CD4-positive, alpha-beta T cell treated with Interleukin-4 for 1 hour (primary cell): ENCODE data around the gene RAP1GAP2.

Source experiments
- DNase-seq, 2 donors: peaks; one replicate each; pipeline ENCODE4 v3.0.0-alpha.2; 2020 to 2022

RAP1GAP2 gene

DNA sequence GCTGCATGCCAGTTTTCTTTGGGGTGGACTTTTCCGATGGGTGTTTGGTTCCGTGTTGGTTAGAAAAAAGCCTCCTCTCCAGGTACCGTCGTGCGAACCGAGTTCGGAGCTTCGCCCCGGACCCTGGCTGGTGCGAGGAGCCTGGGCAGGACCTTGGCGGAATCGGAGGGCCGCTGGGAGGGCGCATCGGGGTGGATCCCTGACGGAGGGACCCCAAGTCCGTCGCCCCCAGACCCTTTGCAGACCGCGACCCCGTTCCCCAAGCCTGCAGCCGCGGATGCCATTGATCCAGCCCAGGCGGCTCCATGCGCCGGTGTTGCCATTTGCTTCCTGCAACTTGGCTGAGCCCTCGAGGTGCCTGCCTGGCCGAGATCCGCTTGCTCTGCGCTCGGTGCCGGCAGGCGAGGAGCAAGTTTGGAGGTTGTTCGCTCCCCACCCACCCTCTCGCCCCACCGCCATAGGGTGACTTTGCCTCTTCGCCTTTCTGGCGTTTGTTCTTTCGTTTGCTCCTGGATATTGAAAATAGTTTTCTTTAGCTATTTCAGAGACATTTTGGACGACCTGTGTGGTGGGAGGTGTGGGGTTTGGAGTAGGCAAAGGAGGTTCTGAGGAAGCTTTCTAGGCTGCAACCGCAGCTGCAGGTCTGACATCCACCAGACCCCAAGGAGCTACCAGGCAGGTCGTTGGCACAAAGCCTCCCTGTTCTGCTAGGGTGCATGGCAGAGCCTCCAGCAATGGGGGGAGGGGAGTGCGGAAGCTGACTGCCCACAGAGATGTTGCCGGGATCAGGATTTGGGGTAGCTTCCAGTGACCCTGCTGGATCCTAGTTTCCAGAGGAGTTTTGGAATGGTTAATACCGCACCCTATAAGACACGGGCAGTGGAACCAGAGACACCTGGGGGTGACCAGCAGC, 58.2 kb downstream of the RAP1GAP2 start:
- DNase-seq: no peak

DNA sequence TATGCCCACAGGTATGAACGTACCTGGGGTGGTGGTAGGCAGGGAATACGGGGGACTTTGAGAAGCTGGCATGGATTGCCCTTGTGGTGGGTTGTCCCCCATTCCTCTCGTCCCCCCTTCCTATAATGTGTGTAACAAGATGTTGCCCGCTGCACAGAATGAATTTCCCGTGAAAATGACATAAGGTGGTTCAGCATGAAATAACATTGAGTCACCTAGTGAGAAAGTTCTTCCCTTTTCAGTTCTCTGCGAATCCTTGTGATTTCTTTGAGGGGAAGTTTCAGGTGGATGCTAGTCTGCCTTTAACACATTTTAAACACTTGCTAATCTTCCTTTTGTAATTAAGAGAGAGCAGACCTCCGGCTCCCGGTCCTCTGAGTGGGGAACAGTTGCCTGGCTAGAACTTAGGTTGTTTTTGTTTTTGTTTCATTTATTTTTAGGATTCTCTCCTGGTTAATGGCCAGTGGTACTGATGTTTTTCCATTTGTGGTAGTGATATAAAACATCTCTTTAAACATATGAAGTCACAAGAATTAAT, 58.9 kb downstream of the RAP1GAP2 start:
- DNase-seq: no peak

DNA sequence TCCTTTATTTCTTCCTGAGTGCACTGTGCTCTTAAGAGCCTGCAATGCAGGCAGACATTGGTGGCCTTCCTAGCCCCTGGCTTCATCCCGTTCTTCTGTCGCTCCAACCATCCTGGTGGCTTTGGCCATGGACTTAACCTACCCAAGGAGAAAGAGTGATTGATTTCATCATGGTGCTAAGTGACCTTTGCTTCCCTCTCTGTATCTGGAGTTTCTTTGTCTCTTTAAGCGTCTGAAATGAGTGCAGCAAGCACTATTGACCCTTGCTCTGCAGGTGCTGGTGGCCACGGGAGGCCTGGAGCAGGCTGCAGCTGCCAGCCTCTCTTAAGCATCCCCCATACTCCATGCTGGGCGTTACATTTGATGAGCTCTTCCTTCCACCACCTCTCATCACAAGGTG, 60.5 kb downstream of the RAP1GAP2 start:
- DNase-seq: no peak

DNA sequence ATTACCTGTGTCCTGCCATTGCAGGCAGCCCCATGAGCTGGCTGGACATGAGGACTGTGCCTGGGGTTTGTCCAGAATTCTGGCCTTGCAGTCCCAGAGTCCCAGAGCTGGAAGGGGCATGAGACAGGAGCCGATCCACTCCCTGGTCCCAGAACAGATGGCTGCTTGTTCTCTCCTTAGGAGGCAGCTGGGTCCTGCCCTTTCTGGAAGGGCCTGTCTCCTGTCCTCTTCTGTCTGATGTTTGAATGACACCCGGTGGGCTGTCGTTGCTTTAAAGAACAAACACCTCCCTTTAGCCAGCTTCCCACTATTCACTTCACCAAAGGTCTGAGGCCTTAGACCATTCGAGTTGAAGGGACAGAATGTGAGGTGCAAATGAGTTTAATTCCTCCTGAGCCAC, 63.8 kb downstream of the RAP1GAP2 start:
- no peak for DNase-seq

DNA sequence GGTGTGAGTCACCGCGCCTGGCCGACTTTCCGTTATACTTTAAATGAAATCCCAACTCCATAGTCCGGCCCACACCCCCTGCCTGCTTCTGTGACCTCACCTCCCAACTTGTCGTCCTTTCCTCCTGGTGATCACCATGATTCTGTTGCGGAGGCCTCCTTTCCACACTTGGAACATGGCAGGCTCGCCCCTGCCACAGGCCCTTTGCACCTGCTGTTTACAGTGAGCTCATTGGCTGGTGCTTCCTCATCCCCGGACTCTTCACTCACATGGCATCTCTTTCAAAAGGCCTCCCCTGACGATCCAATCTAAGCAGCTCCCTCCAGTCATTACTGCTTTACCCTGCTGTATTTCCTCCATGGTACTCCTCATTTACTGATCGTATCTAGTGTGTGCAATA, 64.6 kb downstream of the RAP1GAP2 start:
- DNase-seq: no peak

DNA sequence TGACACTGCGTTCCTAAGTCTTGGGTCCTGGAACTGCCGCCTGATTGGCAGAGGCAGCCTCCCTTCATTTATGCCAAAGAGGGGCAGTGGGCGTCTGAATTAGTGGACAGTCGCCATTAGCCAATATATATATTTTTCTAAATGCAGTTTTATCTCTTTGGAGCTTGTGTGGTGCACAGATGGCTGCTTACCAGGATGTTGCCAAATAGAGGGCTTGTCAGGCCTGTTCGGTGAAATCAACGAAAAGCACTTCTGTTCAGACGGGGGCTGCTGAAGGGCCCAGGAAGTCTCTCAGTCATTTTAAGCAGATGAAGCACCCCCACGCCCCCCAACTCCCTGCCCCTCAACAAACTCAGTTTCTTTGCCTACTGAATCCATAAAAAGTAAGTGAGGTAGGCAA, 66.0 kb downstream of the RAP1GAP2 start:
- DNase-seq: no peak

DNA sequence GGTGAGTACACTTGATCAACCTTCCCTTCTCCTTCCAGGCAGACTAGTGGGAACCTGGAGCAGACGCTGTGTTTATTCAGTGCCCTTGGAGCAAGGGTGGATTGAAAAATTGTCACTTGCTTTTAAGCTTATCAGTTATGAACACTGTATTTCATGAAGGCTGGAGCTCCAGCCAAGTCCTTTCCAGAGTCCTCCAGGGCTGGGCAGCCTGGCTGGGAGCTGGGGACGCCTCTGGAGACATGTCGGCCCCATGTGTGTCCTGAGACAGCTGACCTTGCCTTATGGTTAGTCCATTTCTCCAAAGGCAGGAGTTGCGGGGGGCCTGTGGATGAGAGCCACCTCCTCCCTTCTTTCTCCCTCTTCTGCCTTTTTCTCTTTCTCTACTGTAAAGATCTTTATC, 67.0 kb downstream of the RAP1GAP2 start:
- no peak for DNase-seq

DNA sequence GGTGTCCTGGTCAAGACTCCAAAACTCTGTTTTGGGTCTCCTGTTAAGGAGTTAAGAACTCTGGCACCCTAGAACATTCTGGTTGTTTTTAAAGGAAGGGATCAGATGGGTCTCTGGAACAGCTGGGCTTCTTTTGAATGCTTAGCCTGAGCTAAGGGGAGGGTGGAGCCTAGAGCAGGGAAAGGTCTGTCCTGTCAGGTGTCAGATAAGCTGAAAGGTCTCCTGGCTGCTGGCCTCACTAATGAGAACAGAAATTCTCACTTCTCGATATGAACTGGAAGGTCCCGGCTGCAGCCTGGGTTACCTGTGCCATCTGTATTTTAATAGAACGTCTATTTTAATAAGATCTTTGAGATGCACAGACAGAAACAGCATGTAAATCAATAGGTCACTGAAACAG, 69.0 kb downstream of the RAP1GAP2 start:
- no peak for DNase-seq

DNA sequence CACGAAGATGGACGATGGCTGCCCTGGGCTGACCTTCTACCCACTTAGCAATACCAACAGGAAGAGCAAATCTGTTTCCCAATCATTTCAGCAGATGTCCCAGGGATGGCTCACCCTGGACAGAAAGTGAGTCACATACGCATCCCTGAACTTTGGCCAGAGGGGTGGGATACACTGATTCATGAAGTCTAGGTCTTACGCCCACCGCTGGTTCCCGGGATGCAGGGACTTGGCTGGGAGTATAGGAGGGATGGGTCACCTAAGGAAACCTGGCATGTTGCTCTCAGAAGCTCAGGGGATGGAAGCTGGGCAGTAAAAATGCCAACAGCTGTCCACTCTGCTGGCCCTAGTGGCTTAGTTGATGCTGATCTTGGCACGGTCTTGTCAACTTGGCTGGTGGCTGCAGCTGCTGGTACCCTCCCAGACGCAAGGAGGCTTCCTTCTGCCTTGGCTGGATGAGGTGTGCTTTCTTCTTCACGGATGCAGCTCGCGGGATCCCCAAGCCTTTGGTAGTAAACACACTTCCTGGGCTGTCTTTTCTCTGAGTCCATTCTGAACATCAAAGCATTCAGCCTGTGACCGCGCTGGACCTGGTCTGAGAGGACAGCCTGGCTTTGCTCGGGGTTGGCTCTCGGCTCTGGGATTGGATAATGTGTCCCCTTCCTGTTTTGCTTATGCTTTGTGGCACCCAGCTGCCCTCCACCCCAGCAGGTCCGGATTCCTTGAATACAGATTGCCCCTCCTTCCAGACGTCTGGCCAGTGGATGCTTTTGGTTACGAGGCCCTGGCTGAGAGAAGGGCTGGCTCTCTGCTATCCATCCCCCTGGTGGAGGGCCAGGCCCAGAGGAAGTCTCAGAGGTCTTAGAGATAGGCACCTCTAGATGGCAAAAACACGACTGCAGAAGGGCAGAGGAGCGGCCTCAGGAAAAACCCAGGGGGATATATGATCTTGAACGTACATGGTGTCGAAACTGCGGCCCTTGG, 71.5 kb downstream of the RAP1GAP2 start:
- no peak for DNase-seq

DNA sequence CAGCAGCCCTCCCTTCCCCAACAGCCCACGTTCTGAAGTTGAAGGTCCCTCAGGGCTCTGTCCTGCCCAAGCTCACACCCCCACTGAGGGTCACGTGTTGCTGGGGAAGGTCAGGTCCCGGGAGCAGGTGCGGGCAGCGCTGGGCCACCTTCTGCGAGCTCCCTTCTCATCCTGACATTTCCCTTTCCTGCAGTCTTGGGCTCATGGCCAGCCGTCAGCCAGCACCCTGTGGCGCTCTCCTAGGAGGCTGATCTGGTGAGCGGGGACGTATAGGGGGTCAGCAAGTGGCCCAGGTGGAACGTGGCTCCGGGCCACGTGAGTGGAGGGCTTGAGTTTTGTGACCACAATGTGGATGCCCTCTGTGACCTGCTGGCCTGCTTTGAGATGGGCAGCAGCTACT, 73.4 kb downstream of the RAP1GAP2 start:
- DNase-seq: no peak

DNA sequence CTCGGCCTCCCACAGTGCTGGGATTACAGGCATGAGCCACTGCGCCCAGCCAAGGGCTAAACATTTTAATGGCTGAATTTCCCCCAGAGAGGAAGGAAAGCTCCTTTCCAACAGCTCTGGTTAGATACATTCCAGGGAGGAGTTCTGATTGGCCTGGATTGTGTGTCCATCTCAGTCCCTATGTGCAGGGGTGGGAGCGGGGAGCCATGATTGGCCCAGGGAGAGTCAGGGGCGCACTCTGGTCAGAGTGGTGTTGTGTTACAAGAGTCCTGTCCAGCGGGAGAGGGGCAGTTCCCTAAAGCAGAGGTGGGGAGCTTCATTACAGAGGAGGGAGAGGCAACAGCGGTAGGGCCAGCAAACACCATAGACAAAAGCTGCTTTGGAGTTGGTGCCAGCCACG, 75.0 kb downstream of the RAP1GAP2 start:
- DNase-seq: no peak

DNA sequence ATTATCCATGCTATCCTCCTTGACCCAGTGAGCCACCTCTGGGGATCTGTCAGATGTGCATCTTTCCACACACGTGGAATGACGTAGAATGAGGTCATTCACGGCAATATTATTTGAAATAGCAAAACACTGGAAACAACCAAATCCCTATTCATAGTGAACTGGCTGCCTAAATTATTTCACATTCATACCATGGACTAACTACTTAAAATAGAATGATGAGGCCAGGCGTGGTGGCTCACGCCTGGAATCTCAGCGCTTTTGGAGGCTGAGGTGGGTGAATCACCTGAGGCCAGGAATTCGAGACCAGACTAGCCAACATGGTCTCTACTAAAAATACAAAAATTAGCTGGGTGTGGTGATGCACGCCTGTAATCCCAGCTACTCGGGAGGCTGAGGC, 75.5 kb downstream of the RAP1GAP2 start:
- no peak for DNase-seq

DNA sequence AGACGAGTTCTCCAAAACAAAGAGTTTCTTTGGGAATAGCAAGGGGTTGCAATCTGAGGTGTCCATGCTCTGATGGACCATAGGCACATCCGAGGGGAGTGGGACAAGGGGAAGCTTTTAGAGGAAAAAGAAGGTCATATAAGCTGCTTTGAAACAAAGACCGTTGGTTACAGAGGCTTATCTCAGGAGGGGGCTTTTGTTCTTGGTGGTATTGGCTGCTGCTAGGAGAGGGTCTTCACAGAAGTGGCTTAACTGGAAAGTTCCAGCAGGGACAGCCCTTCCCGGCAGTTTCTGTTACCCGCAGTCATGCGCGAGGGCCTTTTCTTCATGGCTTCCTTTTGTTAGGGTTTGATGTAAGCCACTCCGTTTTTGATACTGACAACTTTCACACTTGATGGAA, 76.0 kb downstream of the RAP1GAP2 start:
- no peak for DNase-seq

DNA sequence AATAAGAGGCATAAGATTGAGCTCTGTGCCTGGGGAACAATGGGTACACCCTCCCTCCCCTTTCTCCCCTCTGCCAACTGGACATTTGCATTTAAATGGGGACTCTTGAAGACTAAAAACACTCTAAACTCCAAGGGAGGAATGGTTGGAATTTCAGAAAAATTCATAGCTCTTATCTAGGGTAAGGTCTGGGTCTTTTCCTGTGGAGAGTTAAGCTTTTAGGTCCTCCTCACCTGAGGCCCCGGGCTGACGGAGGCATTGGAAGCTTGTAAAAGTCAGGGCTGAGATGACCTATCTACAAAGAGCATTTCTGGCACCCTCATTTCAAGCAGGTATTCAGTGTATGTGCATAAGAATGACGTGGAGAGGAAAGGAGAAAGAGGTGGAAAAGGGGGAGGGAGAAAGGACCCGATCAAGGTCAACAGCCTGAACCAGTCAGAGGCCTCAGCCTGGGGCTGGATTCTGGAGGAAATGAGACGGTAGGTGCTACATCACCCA, 78.0 kb downstream of the RAP1GAP2 start:
- no peak for DNase-seq

DNA sequence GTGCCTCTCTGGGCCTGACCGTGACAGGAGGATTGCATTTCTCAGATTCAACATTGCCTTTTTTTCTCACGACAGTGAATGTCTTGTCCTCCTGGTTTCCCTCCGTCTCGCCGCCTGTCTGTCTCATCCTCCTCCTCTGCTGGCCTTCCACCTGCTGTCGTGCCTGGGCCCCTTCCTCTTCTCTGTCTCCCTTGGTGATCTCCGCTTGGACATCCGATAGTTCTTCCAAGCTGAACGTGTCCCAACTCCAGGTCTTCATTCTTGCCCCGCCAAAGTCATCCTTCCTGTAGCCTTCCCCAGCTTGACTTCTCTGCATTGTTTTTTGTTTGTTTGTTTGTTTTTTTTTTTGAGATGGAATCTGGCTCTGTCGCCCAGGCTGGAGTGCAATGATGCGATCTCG, 79.4 kb downstream of the RAP1GAP2 start:
- DNase-seq: no peak

DNA sequence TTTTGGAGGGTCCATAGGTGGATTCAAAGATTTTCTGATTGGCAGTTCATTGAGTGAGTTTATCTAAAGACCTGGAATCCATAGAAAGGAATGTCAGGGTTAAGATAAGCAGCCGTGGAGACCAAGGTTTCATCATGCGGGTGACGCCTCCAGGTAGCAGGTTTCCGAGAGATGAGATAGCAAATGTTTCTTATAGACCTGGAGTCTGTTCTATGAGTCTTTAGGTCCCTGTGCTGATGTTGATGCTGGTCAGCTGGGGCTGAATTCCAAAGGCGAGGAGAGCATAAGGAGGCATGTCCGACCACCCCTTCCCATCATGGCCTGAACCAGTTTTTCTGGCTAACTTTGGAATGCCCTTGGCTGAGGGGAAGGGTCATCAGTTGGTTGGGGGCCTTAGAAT, 80.2 kb downstream of the RAP1GAP2 start:
- DNase-seq: no peak

DNA sequence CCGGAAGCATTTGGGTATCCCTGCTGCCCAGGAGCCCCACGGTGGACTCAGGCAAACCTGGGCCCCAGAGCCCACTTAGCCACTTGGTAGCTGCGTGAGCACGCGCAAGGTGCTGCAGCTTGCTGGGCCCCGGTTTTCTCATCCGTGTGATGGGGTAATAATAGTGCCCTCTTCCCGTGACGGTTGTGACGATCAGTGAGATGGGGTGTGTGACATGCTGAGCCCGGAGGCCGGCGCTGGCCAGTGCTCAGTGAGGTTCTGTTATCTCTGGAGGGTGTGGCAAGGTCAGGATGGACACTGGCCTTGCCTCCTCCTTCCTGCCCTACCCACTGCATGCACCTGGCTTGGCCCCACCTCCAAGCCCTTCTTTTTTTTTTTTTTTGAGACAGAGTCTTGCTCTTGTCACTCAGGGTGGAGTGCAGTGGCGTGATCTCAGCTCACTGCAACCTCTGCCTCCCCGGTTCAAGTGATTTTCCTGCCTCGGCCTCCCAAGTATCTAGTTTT, 82.6 kb downstream of the RAP1GAP2 start:
- no peak for DNase-seq

DNA sequence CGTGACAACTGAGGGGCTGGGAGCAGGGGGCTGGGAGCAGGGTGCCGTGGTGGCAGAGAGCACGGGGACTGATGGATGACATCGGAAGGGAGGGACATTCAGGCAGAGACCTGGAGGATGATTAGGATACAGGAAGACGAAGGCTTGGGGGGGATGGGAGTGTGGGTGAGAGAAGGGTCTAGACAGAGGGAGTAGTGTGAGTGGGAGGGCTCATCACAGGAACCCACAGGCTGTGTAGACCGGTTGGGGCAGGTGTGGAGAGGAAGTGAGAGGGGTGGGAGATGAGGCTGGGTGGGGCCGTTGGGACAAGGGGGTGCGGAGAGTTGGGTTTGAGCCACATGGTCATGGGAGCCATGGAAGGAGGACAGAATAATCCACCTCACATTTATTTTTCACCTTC, 83.8 kb downstream of the RAP1GAP2 start:
- no peak for DNase-seq

DNA sequence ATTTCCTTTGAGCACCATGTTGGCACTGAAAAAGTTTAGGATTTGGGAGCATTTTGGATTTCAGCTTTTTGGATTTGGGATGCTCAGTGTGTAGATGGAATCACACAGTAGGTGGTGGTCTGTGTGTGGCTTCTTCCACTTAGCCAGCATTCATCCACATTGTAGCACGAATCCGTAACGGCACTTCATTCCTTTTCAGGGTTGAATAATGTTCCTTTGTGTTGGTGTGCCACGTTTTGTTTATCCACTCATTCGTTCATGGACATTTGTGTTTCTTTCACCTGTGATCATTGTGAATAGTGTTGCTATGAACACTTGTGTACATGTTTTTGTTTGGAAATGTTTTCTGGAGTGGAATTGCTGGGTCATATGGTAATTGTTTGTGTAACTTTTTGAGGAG, 85.1 kb downstream of the RAP1GAP2 start:
- no peak for DNase-seq

DNA sequence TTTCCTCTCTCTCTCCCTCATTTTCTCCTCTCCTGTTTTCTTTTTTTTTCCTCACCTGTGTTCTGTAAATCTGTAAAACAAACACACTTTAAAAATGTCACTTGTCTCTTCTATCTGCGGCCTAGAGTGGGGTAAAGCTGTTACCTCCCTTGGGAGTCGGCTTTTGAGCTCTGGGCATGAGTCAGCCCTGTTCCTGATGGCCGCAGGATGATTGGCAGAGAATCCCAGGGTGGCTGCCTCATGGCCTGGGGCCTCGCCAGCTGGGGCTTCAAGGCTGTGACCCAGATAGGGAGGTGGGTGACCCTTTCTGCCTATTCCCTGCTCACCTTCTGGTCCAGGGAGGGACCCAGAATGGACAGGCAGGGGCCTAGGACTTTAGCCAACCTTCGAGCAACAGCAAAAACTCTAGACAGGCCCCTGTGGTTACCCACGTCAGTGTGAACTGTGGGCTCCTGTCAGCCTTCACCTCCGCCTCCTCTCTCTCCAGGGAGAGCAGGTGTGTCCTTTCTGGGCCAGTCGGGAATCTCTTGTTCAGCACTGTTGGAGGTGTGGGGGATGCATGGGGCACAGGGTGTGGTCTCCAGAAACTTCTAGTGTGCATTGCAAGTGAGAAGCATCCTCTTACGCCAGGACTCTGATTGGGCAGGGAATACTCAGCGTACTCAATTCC, 87.4 kb downstream of the RAP1GAP2 start:
- no peak for DNase-seq

DNA sequence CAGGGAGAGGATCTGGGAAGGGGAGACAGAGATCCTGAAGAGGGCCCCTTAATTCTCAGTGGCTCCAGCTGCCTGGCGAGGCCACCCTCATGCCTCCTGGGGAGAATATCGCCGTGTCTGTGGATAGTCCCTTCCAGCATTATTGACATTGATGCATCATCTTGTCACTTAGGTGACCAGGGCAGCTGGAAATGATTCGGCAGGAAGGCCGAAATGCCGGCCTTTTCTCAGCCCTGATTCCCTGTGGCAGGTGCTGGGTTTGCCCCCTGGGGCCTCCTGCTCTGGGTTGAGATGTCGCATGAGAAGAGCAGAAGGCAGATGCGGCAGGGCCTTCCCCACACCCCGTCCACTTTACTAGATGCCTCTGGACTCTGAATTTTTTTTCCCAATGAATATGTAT, 89.5 kb downstream of the RAP1GAP2 start:
- DNase-seq: no peak

DNA sequence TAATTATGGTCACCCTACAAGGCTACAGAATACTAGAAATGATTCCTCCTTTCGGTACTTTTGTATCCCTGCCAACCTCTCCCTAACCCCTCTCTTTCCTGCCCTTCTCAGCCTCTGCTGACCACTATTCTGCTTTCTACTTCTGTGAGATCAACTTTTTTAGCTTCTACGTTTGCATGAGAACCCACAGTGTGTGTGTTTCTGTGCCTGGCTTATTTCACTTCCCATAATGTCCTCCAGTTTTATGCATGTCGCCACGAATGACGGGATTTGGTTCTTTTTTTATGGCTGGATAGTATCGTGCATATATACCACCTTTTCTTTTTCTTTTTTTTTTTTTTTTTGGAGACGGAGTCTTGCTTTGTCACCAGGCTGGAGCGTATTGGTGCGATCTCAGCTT, 92.1 kb downstream of the RAP1GAP2 start:
- no peak for DNase-seq

DNA sequence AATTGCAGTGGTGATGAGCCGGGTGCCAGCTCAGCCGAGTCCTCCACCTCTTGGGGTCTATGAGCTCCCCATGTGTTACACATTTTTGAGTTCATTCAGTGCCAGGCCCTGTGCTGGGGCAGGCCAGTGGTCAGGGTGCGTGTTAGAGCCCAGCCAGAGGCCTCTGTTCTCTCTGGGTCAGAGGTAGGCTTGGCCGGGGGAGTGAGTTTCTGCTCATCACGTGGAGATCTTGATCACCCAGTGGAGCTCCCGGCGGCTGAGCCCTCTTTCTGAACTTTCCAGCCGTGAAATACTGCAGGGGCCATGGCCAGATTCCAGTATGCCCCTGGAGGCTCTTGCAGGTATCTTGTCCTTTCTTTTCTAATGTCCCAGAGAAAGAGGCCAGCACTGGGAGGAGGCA, 93.0 kb downstream of the RAP1GAP2 start:
- no peak for DNase-seq
